Panc1 (cell line): ENCODE data around the gene DNAH3. TPM values are rescaled to one million over a fixed set of nuclear protein-coding genes. Genes with fewer than 3 reads are reported as not detected.

Source experiments
- ATAC-seq: fragments of 200-7000 bp; cut with Tn5 transposase; 2 replicates; pipeline ENCODE4 v1.9.1; 2020; ENCODE audit warnings: mild to moderate bottlenecking, moderate library complexity
- BruUV-seq: library from RNA; stranded (reverse); fragments of 400-500 nt; replicated peaks from 2 replicates; lab custom pipeline; 2021; lab: Mats Ljungman, UMichigan
- CTCF ChIA-PET: fragments of 300-600 bp; sonication (Branson Sonifier 250); formaldehyde crosslinking; loops from one replicate; lab custom pipeline; 2022; ENCODE audit warnings: antibody characterized with exemption; lab: Charles Lee
- POLR2A ChIA-PET: fragments of 300-600 bp; sonication (Branson Sonifier 250); formaldehyde crosslinking; loops from one replicate; lab custom pipeline; 2022; ENCODE audit warnings: antibody characterized with exemption; lab: Charles Lee
- DNase-seq: peaks from one replicate; pipeline ENCODE4 v3.0.0-alpha.2; 2010; ENCODE audit warnings: low read depth, low spot score
- H3K27ac ChIP-seq: 2 replicates; pipeline ENCODE4 v1.5.1; 2011; ENCODE audit warnings: mild to moderate bottlenecking, low read length, inconsistent platforms
- H3K27me3 ChIP-seq: fragments of 200-500 bp; sonication (Bioruptor generic); 2 replicates; pipeline ENCODE4 v1.6.0; 2014; ENCODE audit warnings: low read length, inconsistent platforms; ENCODE audit not compliant: control insufficient read depth, insufficient read depth
- H3K36me3 ChIP-seq: fragments of 200-500 bp; sonication (Bioruptor generic); 2 replicates; pipeline ENCODE4 v1.5.1; 2014; ENCODE audit warnings: inconsistent platforms, mild to moderate bottlenecking, low read length, moderate library complexity; ENCODE audit not compliant: control insufficient read depth, insufficient read depth
- H3K4me1 ChIP-seq: 2 replicates; pipeline ENCODE4 v1.5.1; 2011; ENCODE audit warnings: inconsistent platforms, mild to moderate bottlenecking, low read length, moderate library complexity; ENCODE audit not compliant: control insufficient read depth, insufficient read depth
- H3K4me3 ChIP-seq, 2 experiments: 2 replicates each; pipeline ENCODE4 v1.5.1; 2011 to 2012; ENCODE audit warnings: low read depth in 2 of 2, low read length in 2 of 2, mild to moderate bottlenecking in 2 of 2, inconsistent platforms in 1 of 2, moderate library complexity in 1 of 2
- H3K9me3 ChIP-seq: fragments of 200-500 bp; sonication (Bioruptor generic); 2 replicates; pipeline ENCODE4 v1.5.1; 2014; ENCODE audit warnings: low read depth, mild to moderate bottlenecking, inconsistent platforms, low read length, moderate library complexity; ENCODE audit not compliant: control insufficient read depth, insufficient read depth
- CTCF ChIP-seq: fragments of 450-650 bp; IDR thresholded peaks from 2 replicates; pipeline ENCODE4 v1.5.1; 2017; ENCODE audit warnings: mild to moderate bottlenecking
- POLR2AphosphoS5 ChIP-seq: IDR thresholded peaks from 2 replicates; pipeline ENCODE4 v1.6.1; 2012; ENCODE audit warnings: mild to moderate bottlenecking, low read depth, low read length, moderate library complexity
- SIN3A ChIP-seq: IDR thresholded peaks from 2 replicates; pipeline ENCODE4 v1.6.1; 2012; ENCODE audit warnings: low read depth, mild to moderate bottlenecking, low read length, moderate library complexity, borderline replicate concordance; ENCODE audit not compliant: insufficient read depth
- TCF7L2 ChIP-seq: IDR thresholded peaks from 2 replicates; pipeline ENCODE4 v1.6.1; 2011; ENCODE audit warnings: mild to moderate bottlenecking, low read depth, low read length, inconsistent platforms
- in situ Hi-C: cut with HindIII; loops from 2 replicates; pipeline ENCODE4 v1.10.0; 2016; ENCODE audit warnings: low sequenced_read_pairs, low pct_unique_long_range_greater_than_20kb
- intact Hi-C: fragments of 100-400 bp; cut with micrococcal nuclease; formaldehyde crosslinking; loops from one replicate; pipeline ENCODE4 v1.10.0; 2022; ENCODE audit not compliant: unreplicated experiment
- total RNA-seq: library from RNA; stranded (reverse); gene quantifications from one replicate; pipeline ENCODE4 v1.2.1, GENCODE V29; 2021; ENCODE audit not compliant: unreplicated experiment
- TF ChIP-seq, protein P1 (sequence below), 2 experiments: IDR thresholded peaks; 2 replicates each; pipeline ENCODE4 v1.6.1; 2011 to 2012; ENCODE audit warnings: low read depth in 2 of 2, control low read depth in 1 of 2, low read length in 1 of 2, mild to moderate bottlenecking in 1 of 2, moderate library complexity in 1 of 2; ENCODE audit not compliant: insufficient read depth in 1 of 2

Gene DNAH3
- total RNA-seq, 1 experiment from 2014 or later = 0.62 TPM

- Histone ChIP-seq H3K9me3 (no peaks in the 10 kb centered on the region), H3K4me3 (no peak overlapping the region), H3K4me1 (peaks cover 5% of the 10 kb centered on the region; the same call in 1 of the 2 replicates), H3K27me3 (no peaks in the 10 kb centered on the region), H3K27ac (no peak overlapping the region), H3K36me3 (no peaks in the 10 kb centered on the region; the same call in 1 of the 2 replicates)
- in situ Hi-C loops = no loop called here
- no peak for TF ChIP-seq SIN3A
- DNase-seq (no peak), ATAC-seq (no peak)
- ChIA-PET POLR2A (no interaction called here), CTCF (no interaction called here)
- intact Hi-C loops = no loop called here
- BruUV-seq = TSS peak; percentile 4
Observed at GRCh38 chr16:20886320-20886719, 264.3 kb downstream of the DNAH3 start.

- POLR2A ChIA-PET = no interaction called here
- intact Hi-C loops = no loop called here
- CTCF ChIA-PET = no interaction called here
- ATAC-seq (no peak), DNase-seq (no peak)
- H3K9me3 ChIP-seq = no peaks in the 10 kb centered on the region
- no peak overlapping the region for H3K4me3 ChIP-seq
- TF ChIP-seq TCF7L2 = no peak
- no peak for TF ChIP-seq SIN3A
- no peak for TF ChIP-seq POLR2AphosphoS5
- TF ChIP-seq, protein P1, sequence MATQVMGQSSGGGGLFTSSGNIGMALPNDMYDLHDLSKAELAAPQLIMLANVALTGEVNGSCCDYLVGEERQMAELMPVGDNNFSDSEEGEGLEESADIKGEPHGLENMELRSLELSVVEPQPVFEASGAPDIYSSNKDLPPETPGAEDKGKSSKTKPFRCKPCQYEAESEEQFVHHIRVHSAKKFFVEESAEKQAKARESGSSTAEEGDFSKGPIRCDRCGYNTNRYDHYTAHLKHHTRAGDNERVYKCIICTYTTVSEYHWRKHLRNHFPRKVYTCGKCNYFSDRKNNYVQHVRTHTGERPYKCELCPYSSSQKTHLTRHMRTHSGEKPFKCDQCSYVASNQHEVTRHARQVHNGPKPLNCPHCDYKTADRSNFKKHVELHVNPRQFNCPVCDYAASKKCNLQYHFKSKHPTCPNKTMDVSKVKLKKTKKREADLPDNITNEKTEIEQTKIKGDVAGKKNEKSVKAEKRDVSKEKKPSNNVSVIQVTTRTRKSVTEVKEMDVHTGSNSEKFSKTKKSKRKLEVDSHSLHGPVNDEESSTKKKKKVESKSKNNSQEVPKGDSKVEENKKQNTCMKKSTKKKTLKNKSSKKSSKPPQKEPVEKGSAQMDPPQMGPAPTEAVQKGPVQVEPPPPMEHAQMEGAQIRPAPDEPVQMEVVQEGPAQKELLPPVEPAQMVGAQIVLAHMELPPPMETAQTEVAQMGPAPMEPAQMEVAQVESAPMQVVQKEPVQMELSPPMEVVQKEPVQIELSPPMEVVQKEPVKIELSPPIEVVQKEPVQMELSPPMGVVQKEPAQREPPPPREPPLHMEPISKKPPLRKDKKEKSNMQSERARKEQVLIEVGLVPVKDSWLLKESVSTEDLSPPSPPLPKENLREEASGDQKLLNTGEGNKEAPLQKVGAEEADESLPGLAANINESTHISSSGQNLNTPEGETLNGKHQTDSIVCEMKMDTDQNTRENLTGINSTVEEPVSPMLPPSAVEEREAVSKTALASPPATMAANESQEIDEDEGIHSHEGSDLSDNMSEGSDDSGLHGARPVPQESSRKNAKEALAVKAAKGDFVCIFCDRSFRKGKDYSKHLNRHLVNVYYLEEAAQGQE (IDR thresholded peaks at IDR 0.05; ENCODE audit: insufficient read depth in 1 of 2, low read depth in 2 of 2, low read length in 1 of 2) = no peak
- TF ChIP-seq CTCF = no peak
- in situ Hi-C loops = no loop called here
- H3K36me3 ChIP-seq = no peaks in the 10 kb centered on the region; the same call in 1 of the 2 replicates
- peaks cover 11% of the 10 kb centered on the region for H3K4me1 ChIP-seq
- no TSS peak for BruUV-seq
- H3K27me3 ChIP-seq = no peaks in the 10 kb centered on the region
- no peak overlapping the region for H3K27ac ChIP-seq
Observed at GRCh38 chr16:20884240-20884556, 266.4 kb downstream of the DNAH3 start.

DNA sequence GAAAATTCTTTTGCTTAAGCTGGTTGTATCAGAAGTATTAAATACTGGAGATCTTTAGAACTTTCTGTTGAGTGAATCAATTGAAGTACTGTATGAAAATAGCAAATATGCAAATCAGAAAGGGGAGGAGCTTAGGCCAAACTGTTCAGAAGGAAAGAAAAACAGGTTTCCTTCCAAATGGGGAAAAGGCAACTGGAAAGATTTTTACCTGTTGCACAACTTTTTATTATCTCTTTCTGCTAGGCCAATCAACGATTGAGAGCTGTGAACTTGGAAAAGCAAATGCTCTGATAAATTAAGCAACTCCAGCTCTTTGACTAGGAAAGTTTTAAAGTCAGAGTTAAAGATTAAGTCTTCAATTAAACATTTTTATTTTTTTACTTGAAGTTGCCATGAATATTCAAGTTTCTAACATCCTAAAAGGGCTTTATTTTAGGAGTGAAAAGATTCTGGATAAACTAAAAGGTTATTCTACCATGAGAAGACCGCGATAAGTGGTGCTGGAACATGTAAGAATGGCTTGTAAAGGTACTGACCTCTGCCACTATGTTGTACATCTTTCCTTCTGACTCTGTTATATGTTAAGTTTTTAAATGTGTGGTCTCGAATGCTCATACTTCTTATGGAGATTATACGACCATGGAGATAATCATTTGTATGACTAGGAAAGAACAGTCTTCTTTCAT, 266.9 kb downstream of the DNAH3 start:
- no peaks in the 10 kb centered on the region for H3K27me3 ChIP-seq

More for the DNA sequence above, 266.9 kb downstream of the DNAH3 start:
- peaks cover 16% of the 10 kb centered on the region for H3K4me1 ChIP-seq
- no peak overlapping the region for H3K4me3 ChIP-seq
- in situ Hi-C loops = no loop called here
- no peak for DNase-seq
- no peaks in the 10 kb centered on the region; the same call in 1 of the 2 replicates for H3K36me3 ChIP-seq
- TF ChIP-seq CTCF (no peak), POLR2AphosphoS5 (no peak), TCF7L2 (no peak), SIN3A (no peak)
- TF ChIP-seq, protein P1 (IDR thresholded peaks at IDR 0.05; ENCODE audit: insufficient read depth in 1 of 2, low read depth in 2 of 2, low read length in 1 of 2) = no peak
- ChIA-PET POLR2A (no interaction called here), CTCF (no interaction called here)
- intact Hi-C loops = no loop called here
- BruUV-seq = no TSS peak
- no peak for ATAC-seq
- H3K27ac ChIP-seq = no peak overlapping the region
- no peaks in the 10 kb centered on the region for H3K9me3 ChIP-seq
